GM19463 (cell line): ENCODE data around the gene OR2T11.
"Not testable (repeated sequence)": the region's sequence is repeated elsewhere in the genome, so short reads cannot be mapped to it uniquely, and the experiment has no call there.

Experiments
- ATAC-seq: cut with Tn5 transposase; IDR thresholded peaks from one replicate; pipeline ENCODE4 v1.9.1; 2021; ENCODE audit warnings: mild to moderate bottlenecking, moderate library complexity; ENCODE audit not compliant: unreplicated experiment

The OR2T11 gene

DNA sequence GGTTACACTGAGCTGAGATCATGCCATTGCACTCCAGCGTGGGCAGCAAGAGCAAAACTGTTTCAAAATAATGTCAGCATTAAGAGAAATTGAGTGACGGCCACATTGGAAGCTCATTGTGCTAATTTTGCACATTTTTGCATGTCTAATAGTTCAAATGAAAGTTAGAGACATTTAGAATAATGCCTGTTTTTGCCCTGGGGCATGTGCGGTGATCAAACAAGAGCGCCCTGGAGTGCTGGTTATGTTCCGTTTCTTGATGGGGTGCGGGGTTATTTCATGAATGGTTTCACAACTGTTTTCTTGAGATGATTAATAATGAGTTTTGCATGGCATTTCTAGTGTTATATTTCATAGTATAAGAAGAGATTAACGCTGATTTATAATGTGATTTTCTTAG lies 13.1 kb downstream of the OR2T11 start:
- ATAC-seq = no peak

DNA sequence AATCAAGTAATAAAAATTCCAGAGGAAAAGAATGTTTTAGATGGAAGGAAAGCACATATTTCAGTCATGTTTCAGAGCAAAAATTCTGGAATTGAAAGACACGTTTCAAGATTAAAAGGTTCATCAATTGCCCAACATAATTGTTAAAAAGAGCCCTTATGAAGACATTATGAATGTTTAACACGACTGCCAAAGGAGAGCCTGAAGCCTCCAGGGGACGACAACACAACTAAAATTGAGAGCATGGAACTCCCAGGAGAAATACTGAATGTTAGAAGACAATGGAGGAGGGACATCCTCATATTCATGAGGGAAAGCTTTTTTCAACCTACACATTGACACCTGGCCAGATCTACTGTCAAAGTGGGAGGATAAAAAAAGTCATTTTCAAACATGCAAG lies 16.0 kb downstream of the OR2T11 start:
- ATAC-seq = peak; percentile 29

DNA sequence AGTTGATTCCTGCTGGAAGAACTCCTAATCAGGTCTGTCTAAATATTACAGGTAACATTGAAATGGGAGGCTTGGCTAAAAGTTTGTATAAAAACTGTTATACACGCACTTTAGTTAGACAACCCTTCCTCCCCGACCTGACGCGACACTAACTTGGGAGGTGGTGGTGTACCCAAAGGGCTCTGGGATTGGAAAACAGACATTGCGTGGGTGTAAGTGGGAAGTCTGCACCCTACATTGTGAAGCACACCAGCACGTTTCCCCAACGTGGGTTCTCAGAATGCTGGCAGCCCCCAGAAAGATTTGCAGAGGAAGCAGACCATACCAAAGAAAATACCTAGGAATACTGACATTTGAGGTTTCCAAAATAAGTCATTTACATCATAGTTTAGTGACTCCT lies 16.8 kb downstream of the OR2T11 start:
- ATAC-seq = no peak

DNA sequence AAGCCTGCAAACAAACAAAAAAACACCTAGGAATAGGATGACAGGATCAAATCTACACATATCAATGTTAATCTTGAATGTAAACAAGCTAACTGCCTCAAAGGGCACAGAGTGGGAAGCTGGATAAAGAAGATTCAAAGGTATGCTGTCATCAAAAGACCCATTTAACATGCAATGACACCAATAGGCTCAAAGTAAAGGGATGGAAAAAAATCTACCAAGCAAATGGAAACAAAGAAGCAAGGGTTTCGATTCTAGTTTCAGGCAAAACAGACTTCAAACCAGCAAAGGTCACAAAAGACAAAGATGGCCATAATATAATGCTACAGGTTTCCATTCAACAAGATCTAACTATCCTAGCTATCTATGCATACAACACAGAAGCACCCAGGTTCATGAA lies 21.1 kb downstream of the OR2T11 start:
- ATAC-seq = peak; percentile 49

DNA sequence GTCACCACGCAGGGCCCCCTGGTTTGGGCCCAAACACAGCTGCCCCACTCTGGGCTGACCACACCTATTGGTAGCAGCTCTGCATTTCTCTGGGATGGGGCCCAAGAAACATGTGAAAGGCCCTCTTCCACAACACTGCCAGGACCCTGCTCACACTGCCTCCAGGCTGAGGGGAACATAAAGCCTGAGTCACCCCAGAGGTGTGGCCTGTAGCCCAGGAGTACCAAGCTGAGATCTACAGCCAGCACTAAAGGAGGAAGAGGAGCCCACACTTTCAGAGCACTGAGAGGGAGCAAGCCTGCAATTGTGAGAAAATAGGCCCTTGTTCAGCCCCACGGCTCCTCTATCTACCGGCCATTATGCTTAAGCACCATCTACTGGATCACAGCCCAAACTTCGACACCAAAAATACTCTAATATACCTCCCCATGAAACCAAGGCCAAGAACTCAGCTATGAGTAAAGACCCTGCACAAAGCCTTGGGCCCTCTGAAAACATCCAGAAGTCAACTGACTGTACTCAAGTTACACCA lies 22.9 kb downstream of the OR2T11 start:
- peak; percentile 38 for ATAC-seq

DNA sequence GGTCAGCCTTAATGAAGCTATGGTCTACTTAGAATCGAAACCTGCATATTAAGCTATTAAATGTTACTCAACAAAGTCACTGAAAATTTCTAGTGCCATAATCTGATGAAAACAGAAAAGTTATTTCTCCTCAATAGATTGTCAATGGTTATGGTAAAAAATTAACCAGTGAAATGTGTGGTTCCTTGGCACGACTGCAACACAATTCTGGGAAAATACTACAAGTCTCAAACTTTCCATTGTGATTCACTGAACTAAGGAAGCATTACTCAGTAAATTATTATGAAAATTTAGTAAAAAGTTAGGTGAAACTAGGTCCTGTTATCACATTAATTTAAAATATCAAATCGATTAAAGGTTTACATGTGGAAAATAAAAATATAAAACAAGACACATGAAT lies 24.6 kb downstream of the OR2T11 start:
- no peak for ATAC-seq

DNA sequence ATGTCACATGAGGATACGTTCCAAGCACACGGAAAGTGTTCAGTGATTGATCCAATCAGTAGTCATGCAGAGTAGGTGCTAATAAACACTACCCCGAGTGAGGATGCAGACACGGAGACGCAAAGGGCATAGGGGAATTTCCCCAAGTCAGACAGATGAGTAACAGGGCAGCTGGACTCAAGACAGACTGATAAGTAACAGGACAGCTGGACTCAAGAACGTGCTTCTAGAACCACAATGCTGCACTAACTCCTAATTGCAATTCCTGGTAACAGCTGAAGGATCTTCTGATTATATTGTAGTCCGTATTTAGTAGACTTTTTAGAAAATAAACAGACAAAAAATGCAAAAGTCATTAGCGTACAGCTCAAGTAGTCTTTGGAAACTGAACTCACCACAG lies 35.5 kb downstream of the OR2T11 start:
- no peak for ATAC-seq

DNA sequence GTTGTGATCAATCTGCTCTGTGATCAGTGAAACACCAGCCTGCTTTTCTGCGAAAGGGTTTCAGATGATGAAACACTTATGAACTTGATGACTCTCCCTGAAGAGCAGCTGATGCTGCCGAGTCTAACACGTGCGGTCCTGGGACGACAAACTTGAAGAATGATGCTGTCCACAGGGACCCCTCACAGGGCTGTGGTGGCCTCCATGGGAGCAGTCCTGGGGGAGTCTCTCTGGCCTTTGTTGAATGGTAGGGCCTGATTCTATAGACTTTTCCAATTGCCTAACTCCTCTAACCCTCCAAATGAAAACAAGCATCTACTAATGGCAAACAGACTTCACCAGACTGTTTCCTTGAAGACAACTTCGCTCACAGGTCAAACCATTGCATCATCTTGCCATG lies 37.3 kb downstream of the OR2T11 start, which contains the start of gene OR2T10:
Gene OR2T10 (minus strand): TSS at position 112 of the 400 bp plus-strand sequence. CDS start 3,932 bp downstream, outside the sequence.
- no peak for ATAC-seq

DNA sequence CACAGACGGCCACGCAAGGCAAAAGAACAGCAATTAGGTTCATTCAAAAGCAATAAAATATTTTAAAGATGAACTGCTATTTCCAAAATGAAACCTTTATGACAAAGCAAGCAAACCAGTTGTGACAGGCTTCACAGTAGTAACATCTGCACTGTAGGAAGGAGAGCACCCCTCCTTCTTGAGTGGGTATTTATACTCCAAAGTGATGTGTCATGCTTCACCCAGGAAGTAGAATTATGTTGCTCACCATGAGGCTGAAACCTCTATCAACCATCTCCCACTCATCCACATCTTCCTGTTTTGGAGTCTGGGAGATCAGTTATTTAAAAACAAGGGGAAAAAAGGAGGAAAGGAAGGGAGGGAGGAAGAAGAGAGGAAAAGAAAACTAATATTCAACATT lies 38.3 kb downstream of the OR2T11 start:
- peak; percentile 53 for ATAC-seq

DNA sequence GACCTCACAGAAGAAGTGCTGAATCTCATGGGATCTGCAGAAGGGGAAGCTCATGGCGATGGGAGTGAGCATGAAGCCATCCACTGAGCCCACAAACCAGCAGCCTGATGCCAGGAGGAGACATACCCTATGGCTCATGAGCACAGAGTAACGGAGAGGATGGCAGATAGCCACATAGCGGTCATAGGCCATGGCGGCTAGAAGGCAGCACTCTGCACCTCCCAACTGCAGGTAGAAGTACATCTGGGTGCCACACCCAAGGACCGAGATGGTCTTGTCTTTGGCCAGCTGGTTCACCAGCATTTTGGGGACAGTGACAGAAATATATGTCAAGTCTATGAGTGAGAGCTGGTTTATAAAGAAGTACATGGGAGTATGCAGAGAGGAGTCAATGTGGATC lies 41.7 kb downstream of the OR2T11 start:
- ATAC-seq = no peak

DNA sequence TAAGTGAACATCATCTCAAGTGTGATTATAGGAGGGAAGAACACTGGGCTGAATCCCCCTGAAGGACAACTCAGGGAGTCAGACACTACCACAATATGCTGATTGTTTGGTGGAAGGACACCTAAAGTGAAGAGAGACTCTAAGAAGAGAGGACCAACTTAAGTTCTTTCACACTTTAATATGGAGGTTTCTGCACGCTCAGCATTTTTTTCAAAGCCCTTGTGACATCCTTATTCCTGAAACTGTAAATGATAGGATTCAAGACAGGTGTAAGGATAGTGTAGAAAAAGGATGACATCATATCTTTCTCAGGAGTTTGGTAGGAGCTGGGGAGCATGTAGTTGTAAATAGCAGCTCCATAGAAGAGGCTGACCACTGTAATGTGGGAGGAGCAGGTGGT lies 42.2 kb downstream of the OR2T11 start:
- no peak for ATAC-seq

DNA sequence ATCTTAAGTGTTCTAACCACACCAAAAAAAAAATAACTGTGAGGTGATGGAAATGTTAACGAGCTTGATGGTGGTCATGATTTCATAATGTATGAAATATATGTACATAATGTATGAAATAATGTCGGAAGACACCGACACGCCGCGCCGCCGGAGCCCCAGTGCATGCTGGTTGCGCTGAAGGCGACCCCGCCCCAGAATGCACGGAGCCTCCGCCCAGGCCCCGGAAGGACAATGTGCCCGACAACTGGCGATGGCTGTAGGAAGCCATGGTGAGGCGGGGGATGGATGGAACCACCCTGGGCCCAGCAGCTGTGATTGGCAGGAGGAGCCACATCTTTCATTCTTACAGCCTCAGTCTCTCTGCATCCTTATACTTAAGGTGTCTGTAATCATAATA lies 44.8 kb downstream of the OR2T11 start:
- ATAC-seq = no peak

DNA sequence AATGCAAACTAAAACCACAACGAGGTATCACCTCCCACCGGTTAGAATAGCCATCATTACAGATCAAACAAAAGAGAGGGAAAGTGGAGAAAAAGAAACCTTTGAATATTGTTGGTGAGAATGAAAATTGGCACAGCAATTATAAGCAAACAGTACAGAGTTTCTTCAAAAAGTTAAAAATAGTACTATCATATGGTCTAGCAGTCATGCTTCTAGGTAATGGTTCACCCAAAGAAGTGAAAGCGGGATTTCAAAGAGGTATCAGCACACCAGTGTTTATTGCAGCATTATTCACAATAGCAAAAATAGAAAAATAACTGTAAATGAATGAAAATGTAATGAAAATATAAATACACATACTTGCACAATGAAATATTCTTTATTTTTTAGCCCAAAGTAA lies 45.6 kb downstream of the OR2T11 start:
- ATAC-seq = no peak

DNA sequence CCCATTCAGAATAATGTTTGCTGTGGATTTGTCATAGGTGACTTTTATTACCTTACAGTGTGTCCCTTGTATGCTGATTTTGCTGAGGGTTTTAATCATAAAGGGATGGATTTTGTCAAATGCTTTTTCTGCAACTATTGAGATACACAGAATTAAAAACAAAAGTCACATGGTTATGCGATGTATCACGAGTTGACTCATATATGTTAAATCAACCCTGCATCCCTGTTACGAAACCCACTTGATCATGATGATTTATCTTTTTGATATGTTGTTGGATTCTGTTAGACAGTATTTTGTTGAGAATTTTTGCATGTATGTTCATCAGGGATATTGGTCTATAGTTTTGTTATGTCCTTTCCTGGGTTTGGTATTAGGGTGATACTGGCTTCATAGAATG lies 49.6 kb downstream of the OR2T11 start:
- ATAC-seq = no peak

DNA sequence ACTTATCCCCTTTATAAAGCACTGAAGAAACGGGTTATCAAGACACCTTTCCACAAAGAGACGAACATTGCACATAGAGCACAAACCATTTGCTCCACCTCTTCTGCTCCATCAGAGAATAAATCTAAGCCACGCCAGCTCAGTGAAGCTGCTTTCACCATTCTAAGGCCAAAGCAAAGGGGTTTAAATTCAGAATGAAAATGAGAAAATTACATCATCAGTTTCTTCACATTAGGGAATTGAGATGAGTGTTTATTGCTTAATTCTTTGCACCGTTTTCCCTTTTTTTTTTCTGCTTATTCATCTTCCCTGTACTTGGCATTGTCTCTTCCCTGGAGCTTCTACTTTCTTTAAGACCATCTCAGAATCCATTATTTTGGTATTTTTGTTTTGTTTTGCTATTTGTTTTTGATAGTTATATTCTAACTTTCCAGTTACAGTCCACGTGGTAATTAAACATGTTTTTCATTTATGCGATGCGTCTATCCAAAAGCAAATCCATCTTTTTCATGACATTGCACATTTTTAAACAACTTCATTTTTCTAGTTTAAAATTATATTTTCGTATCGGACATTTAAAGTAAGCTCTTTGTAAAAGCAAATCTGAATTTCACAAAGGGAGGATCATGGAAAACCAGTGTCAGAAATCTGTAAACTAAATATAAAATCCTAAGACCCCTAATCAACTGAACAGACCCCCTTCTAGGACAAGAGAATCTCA lies 58.5 kb downstream of the OR2T11 start:
- no peak for ATAC-seq

DNA sequence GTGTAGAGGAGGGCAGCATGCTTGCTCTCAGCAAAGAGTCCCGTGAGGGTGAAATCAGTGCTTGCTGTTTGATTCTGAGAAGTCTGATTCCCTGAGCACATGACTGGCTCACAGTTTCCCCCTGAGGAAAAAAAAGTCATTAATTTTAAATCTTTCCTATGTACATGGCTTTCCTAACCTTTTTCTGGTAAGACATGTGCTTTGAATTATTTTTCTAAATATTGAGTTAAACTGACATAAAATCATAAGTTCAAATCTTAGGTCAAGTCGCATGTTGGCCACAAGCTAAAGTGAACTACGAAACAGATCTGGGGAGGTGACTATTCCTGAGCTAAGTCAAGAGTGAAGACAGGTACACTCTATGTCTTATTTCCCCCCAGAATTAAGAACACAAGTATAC lies 60.2 kb downstream of the OR2T11 start, which contains the start of gene OR2T34:
Gene OR2T34 (minus strand): TSS at position 101 of the 400 bp plus-strand sequence. CDS start 0 bp downstream, at position 101.
- ATAC-seq = not testable (repeated sequence)

DNA sequence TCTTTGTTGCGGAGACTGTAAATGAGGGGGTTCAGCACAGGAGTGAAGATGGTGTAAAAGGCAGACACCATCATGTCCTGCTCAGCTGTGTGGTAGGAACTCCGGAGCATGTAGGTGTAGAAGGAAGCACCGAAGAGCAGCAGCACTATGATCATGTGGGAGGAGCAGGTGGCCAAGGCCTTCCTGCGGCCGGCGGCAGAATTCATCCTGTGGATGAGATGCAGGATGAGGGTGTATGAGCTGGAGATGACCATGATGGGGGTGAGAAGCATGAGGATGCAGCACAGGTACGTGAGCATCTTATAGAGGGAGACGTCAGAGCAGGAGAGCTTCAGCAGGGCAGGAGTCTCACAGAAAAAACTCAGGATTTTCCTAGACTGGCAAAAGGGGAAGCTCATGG lies 61.0 kb downstream of the OR2T11 start:
- ATAC-seq = not testable (repeated sequence)
